K562 (cell line): ENCODE measurements around the gene SPNS2. TPM values are rescaled to one million over a fixed set of nuclear protein-coding genes. Genes with fewer than 3 reads are reported as not detected.

Experiments used
- ATAC-seq: fragments of 200-7000 bp; cut with Tn5 transposase; 3 replicates; pipeline ENCODE4 v1.9.1; 2020; ENCODE audit warnings: moderate library complexity
- BruUV-seq: library from RNA; stranded (reverse); fragments of 400-500 nt; replicated peaks from 2 replicates; lab custom pipeline; 2021; lab: Mats Ljungman, UMichigan
- CTCF ChIA-PET: fragments of 300-600 bp; formaldehyde crosslinking; extraction: SDS; loops from one replicate; lab custom pipeline; 2021; ENCODE audit warnings: low intra/inter-chr PET ratio; lab: Yijun Ruan, JAX
- POLR2A ChIA-PET: fragments of 300-600, 350-650 bp; sonication (Branson Sonifier 250); formaldehyde crosslinking; extraction: SDS; loops from one replicate; lab custom pipeline; 2021; ENCODE audit warnings: antibody characterized with exemption, inconsistent platforms; lab: Yijun Ruan, JAX
- DNase-seq, 4 experiments: peaks; one replicate each; pipeline versions ENCODE4 v3.0.0 to v3.0.0-alpha.2; 2011 to 2018; ENCODE audit warnings: low spot score in 3 of 4, mixed read lengths in 3 of 4; ENCODE audit errors: extremely low read depth in 1 of 4
- FAIRE-seq: peaks from 2 replicates; lab custom pipeline; 2011; peaks lifted over from hg19 to GRCh38; lab: Jason Lieb, UNC
- H2AFZ ChIP-seq: 2 replicates; pipeline ENCODE4 v1.6.0; 2011; ENCODE audit warnings: low read depth, low read length, control low read depth, inconsistent platforms
- H3K27ac ChIP-seq: fragments of 200-600 bp; 3 replicates; pipeline ENCODE4 v1.8.0; 2011; ENCODE audit warnings: low read depth, mild to moderate bottlenecking, control low read depth, inconsistent platforms, low read length, moderate library complexity, mixed read lengths; ENCODE audit errors: extremely low read depth
- H3K27me3 ChIP-seq, 2 experiments: fragments of 300-600 bp in 1 of 2; 2 replicates in 1 of 2; 3 replicates in 1 of 2; pipeline versions ENCODE4 v1.6.0 to v1.8.0; 2011; ENCODE audit warnings: inconsistent platforms in 2 of 2, low read length in 2 of 2, mild to moderate bottlenecking in 1 of 2, mixed read lengths in 1 of 2, moderate library complexity in 1 of 2; ENCODE audit not compliant: control insufficient read depth in 2 of 2, insufficient read depth in 2 of 2
- H3K36me3 ChIP-seq: fragments of 300-600 bp; 3 replicates; pipeline ENCODE4 v1.8.0; 2011; ENCODE audit warnings: mild to moderate bottlenecking, low read length, inconsistent platforms; ENCODE audit not compliant: control insufficient read depth, insufficient read depth
- H3K4me1 ChIP-seq, 2 experiments: fragments of 200-600 bp in 1 of 2; replicated peaks in 1 of 2; 2 replicates in 1 of 2; 3 replicates in 1 of 2; pipeline versions ENCODE4 v1.5.1 to v1.8.0; 2011; ENCODE audit warnings: inconsistent platforms in 2 of 2, low read length in 2 of 2, mild to moderate bottlenecking in 1 of 2, mixed read lengths in 1 of 2, moderate library complexity in 1 of 2; ENCODE audit not compliant: control insufficient read depth in 2 of 2, insufficient read depth in 2 of 2
- H3K4me2 ChIP-seq: 2 replicates; pipeline ENCODE4 v1.6.1; 2011; ENCODE audit warnings: low read length, control low read depth, inconsistent platforms, mixed read lengths; ENCODE audit not compliant: insufficient read depth
- H3K4me3 ChIP-seq: fragments of 200-600 bp; sonication (generic), shearing (Covaris generic); 2 replicates; pipeline ENCODE4 v1.5.1; 2016; ENCODE audit warnings: control low read depth, inconsistent platforms
- H3K79me2 ChIP-seq: fragments of 200-600 bp; 3 replicates; pipeline ENCODE4 v1.8.0; 2011; ENCODE audit warnings: low read length, inconsistent platforms; ENCODE audit not compliant: control insufficient read depth, insufficient read depth
- H3K9ac ChIP-seq, 2 experiments: 2 replicates each; pipeline versions ENCODE4 v1.6.0 to v1.6.1; 2011; ENCODE audit warnings: low read depth in 2 of 2, low read length in 2 of 2, control low read depth in 1 of 2, inconsistent platforms in 1 of 2, mild to moderate bottlenecking in 1 of 2, mixed read lengths in 1 of 2; ENCODE audit not compliant: insufficient read depth in 1 of 2
- H3K9me1 ChIP-seq: one replicate; pipeline ENCODE4 v1.6.0; 2011; ENCODE audit warnings: inconsistent platforms, mild to moderate bottlenecking, low read length, moderate library complexity; ENCODE audit not compliant: control insufficient read depth, insufficient read depth
- H3K9me3 ChIP-seq: replicated peaks from 2 replicates; pipeline ENCODE4 v1.5.1; 2011; ENCODE audit warnings: low read depth, low read length, inconsistent platforms; ENCODE audit not compliant: control insufficient read depth, insufficient read depth
- H4K20me1 ChIP-seq: replicated peaks from 2 replicates; pipeline ENCODE4 v1.6.1; 2011; ENCODE audit warnings: low read length, inconsistent platforms, mixed read lengths; ENCODE audit not compliant: control insufficient read depth, insufficient read depth
- ASH1L ChIP-seq: fragments of 450-650 bp; IDR thresholded peaks from 2 replicates; pipeline ENCODE4 v1.6.1; 2018; ENCODE audit warnings: borderline replicate concordance, mild to moderate bottlenecking, low read depth; ENCODE audit not compliant: partially characterized antibody
- HNRNPLL ChIP-seq: fragments of 200-400 bp; formaldehyde crosslinking; IDR thresholded peaks from 2 replicates; pipeline ENCODE4 v1.6.1; 2017; ENCODE audit warnings: low read length, low read depth, mild to moderate bottlenecking; ENCODE audit not compliant: poor library complexity, severe bottlenecking
- KDM5B ChIP-seq: fragments of 200-600 bp; sonication (generic); IDR thresholded peaks from 2 replicates; pipeline ENCODE4 v1.6.1; 2012; ENCODE audit warnings: low read depth, mild to moderate bottlenecking, moderate library complexity, low read length, control low read depth, inconsistent platforms; ENCODE audit not compliant: insufficient replicate concordance
- POLR2G ChIP-seq: fragments of 200-400 bp; formaldehyde crosslinking; IDR thresholded peaks from 2 replicates; pipeline ENCODE4 v1.6.1; 2017; ENCODE audit warnings: low read depth, mild to moderate bottlenecking, antibody characterized with exemption, low read length, moderate library complexity
- POLR3A ChIP-seq: IDR thresholded peaks from 2 replicates; pipeline ENCODE4 v1.6.1; 2011; ENCODE audit warnings: borderline replicate concordance, mild to moderate bottlenecking, moderate library complexity; ENCODE audit not compliant: insufficient read length, insufficient read depth; ENCODE audit errors: extremely low read depth
- SAFB2 ChIP-seq: fragments of 200-400 bp; formaldehyde crosslinking; IDR thresholded peaks from 2 replicates; pipeline ENCODE4 v1.6.1; 2018; ENCODE audit warnings: borderline replicate concordance, low read length, low read depth, moderate library complexity; ENCODE audit not compliant: severe bottlenecking
- SMARCB1 ChIP-seq: IDR thresholded peaks from 2 replicates; pipeline ENCODE4 v1.6.1; 2011; ENCODE audit warnings: improper control_type of control experiment, low read depth; ENCODE audit not compliant: insufficient read length
- SOX6 ChIP-seq: fragments of 450-650 bp; IDR thresholded peaks from 2 replicates; pipeline ENCODE4 v1.6.1; 2014; ENCODE audit warnings: mild to moderate bottlenecking
- TRIM28 ChIP-seq: fragments of 450-650 bp; IDR thresholded peaks from 2 replicates; pipeline ENCODE4 v1.6.1; 2017
- ZNF324 ChIP-seq: fragments of 250-450 bp; sonication (Bioruptor Pico); IDR thresholded peaks from 2 replicates; pipeline ENCODE4 v1.4.0; 2020; ENCODE audit warnings: mild to moderate bottlenecking
- ZNF561 ChIP-seq: fragments of 450-650 bp; formaldehyde crosslinking; conservative IDR thresholded peaks from 2 replicates; pipeline ENCODE4 v1.4.0; 2020; ENCODE audit warnings: mild to moderate bottlenecking, moderate library complexity
- ZNF589 ChIP-seq: fragments of 200-800 bp; sonication (Bioruptor generic); IDR thresholded peaks from 2 replicates; pipeline ENCODE4 v1.6.1; 2016; ENCODE audit warnings: low read depth, missing genetic modification characterization, missing compliant biosample characterization
- WGBS: fragments of 100-300 bp; shearing (Covaris generic); methylation state at CpG from one replicate; pipeline ENCODE4 v1.1.6; 2016; ENCODE audit warnings: low coverage, mixed read lengths; ENCODE audit not compliant: insufficient coverage; ENCODE audit errors: missing lambda C conversion rate; 5-methylcytosine and 5-hydroxymethylcytosine counted together
- in situ Hi-C: fragments of 300-500 bp; cut with MboI; formaldehyde crosslinking; loops from 4 replicates; pipeline ENCODE4 v1.15.0; 2018; ENCODE audit warnings: inconsistent platforms, mixed read lengths
- intact Hi-C: fragments of 100-400 bp; cut with micrococcal nuclease; formaldehyde crosslinking; loops from 2 replicates; pipeline ENCODE4 v1.14.2; 2022
- polyA plus RNA-seq, 8 experiments: library from polyadenylated mRNA; depleted of rRNA in 4 of 8; stranded (reverse) in 5 of 8; unstranded in 3 of 8; fragments of >200 nt; fragmentation: Nextera tagmentation in 2 of 8; fragmentation: Illumina TruSeq in 1 of 8; extraction: Ambion mirVana in 2 of 8; extraction: Trizol in 1 of 8; gene quantifications; 2 replicates each; pipeline versions ENCODE4 v1.2.1 to v1.2.3, GENCODE V29; 2011 to 2014; ENCODE audit warnings: inconsistent platforms in 1 of 8, missing spikeins in 1 of 8
- total RNA-seq, 7 experiments: library from RNA; depleted of rRNA in 6 of 7; stranded (reverse); fragments of >200 nt in 6 of 7; fragmentation: Illumina TruSeq in 2 of 7; extraction: Trizol in 2 of 7; gene quantifications; 2 replicates each; pipeline versions ENCODE4 v1.2.1 to v1.2.3, GENCODE V29; 2011 to 2021; ENCODE audit warnings: low replicate concordance in 1 of 7

Gene SPNS2
- total and polyA plus RNA-seq, 9 of the 15 experiments (the other 6 are each of a cell fraction or from before 2014, with no cell fraction given) = 0.06 TPM; not detected in 8

DNA sequence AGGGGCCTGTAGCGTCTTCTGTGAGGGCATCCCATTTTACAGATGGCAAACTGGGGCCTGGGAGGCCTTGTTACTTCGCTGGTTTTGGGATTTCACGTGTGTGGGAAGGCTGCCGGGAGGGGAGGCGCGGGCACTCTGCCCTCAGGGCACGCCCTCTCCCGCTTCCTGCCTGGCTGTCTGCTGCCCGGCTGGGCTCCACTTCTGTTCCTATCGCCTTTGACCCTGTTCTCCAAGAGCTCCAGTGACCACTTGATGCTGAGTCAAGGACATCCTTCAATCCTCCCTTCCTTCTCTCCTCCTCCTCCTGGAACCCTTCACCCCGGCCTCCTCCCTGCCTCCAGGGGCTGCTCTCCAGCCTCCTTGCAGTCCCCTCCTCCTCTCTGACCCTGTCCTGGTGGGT lies 48.9 kb upstream of the SPNS2 start:
- no peak for TF ChIP-seq SOX6
- TF ChIP-seq TRIM28 = no peak
- TF ChIP-seq SMARCB1 = no peak
- no peak for TF ChIP-seq ZNF324 (CRISPR knock-in tag)
- no peak for TF ChIP-seq ZNF561 (CRISPR knock-in tag)
- no peak for TF ChIP-seq HNRNPLL
- TF ChIP-seq ASH1L = no peak
- no peak for TF ChIP-seq KDM5B
- no peak for TF ChIP-seq POLR2G
- TF ChIP-seq SAFB2 = no peak
- no peak for TF ChIP-seq ZNF589
- no peak for TF ChIP-seq POLR3A
- 0% methylated on average over 6 of the region's 11 CpGs for WGBS
- H3K9me1 ChIP-seq = no peaks in the 10 kb centered on the region
- DNase-seq (no peak), ATAC-seq (no peak), FAIRE-seq (no peak)
- no peak overlapping the region for H3K4me2 ChIP-seq
- no peaks in the 10 kb centered on the region; the same call in 1 of the 2 replicates for H4K20me1 ChIP-seq
- intact Hi-C loops = no loop called here
- in situ Hi-C loops = no loop called here
- no peaks in the 10 kb centered on the region for H3K36me3 ChIP-seq
- no TSS peak for BruUV-seq
- no peaks in the 10 kb centered on the region; a peak in 1 of 5 replicates for H3K4me1 ChIP-seq
- POLR2A ChIA-PET = interaction anchor here (1.9 kb wide), 1 partner anchor 18 kb away, joined by 5 read pairs; no protein-coding TSS in a partner anchor
- H3K4me3 ChIP-seq = no peak overlapping the region
- H3K9ac ChIP-seq = no peak overlapping the region
- H3K27ac ChIP-seq = no peak overlapping the region
- CTCF ChIA-PET = no interaction called here
- no peak overlapping the region for H2AFZ ChIP-seq
- H3K27me3 ChIP-seq = peaks cover 3 to 49% of the 10 kb centered on the region in 2 experiments; a peak in 4 of 5 replicates
- H3K79me2 ChIP-seq = no peaks in the 10 kb centered on the region
- no peaks in the 10 kb centered on the region for H3K9me3 ChIP-seq
